Spleen (tissue), 11 donors: ENCODE results near the gene EEF2K. TPM values are rescaled to one million over a fixed set of nuclear protein-coding genes. Genes with fewer than 3 reads are reported as not detected.

Source experiments
- DNase-seq: peaks from one replicate; pipeline ENCODE4 v3.0.0-alpha.2; 2020
- H3K27ac ChIP-seq, 8 donors: fragments of 200-600 bp; sonication (generic) in 7 of 8; 1 replicate in 4 of 8; 2 replicates in 4 of 8; pipeline versions ENCODE4 v1.5.0 to v1.8.0; 2016 to 2021; ENCODE audit warnings: inconsistent platforms in 4 of 8, mild to moderate bottlenecking in 4 of 8, moderate library complexity in 1 of 8
- H3K27me3 ChIP-seq, 7 donors: fragments of 200-600 bp; sonication (generic) in 6 of 7; replicated peaks in 1 of 7; 1 replicate in 4 of 7; 2 replicates in 3 of 7; pipeline versions ENCODE4 v1.5.0 to v1.8.0; 2016 to 2021; ENCODE audit warnings: inconsistent platforms in 3 of 7, mild to moderate bottlenecking in 1 of 7
- H3K36me3 ChIP-seq, 6 donors: fragments of 200-600 bp; sonication (generic) in 5 of 6; 1 replicate in 4 of 6; 2 replicates in 2 of 6; pipeline versions ENCODE4 v1.5.0 to v1.8.0; 2016 to 2021; ENCODE audit warnings: inconsistent platforms in 2 of 6
- H3K4me1 ChIP-seq, 6 donors: fragments of 200-600 bp; sonication (generic) in 5 of 6; 1 replicate in 3 of 6; 2 replicates in 3 of 6; pipeline versions ENCODE4 v1.5.0 to v1.8.0; 2016 to 2021; ENCODE audit warnings: inconsistent platforms in 3 of 6
- H3K4me3 ChIP-seq, 8 donors: fragments of 200-600 bp; sonication (generic) in 7 of 8; 1 replicate in 4 of 8; 2 replicates in 4 of 8; pipeline versions ENCODE4 v1.5.0 to v1.8.0; 2016 to 2021; ENCODE audit warnings: inconsistent platforms in 4 of 8, mild to moderate bottlenecking in 4 of 8, moderate library complexity in 2 of 8
- H3K9me3 ChIP-seq, 8 donors: fragments of 200-600 bp; sonication (generic) in 7 of 8; 1 replicate in 4 of 8; 2 replicates in 4 of 8; pipeline versions ENCODE4 v1.5.0 to v1.8.0; 2016 to 2021; ENCODE audit warnings: inconsistent platforms in 4 of 8
- CTCF ChIP-seq, 11 experiments: fragments of 200-600 bp in 7 of 11; fragments of 450-650 bp in 4 of 11; sonication (generic) in 4 of 11; IDR thresholded peaks in 8 of 11; conservative IDR thresholded peaks in 3 of 11; 1 replicate in 7 of 11; 2 replicates in 4 of 11; pipeline versions ENCODE4 v1.4.0 to v1.8.0; 2016 to 2021; ENCODE audit warnings: antibody characterized with exemption in 11 of 11, inconsistent platforms in 4 of 11, mild to moderate bottlenecking in 1 of 11
- POLR2A ChIP-seq, 3 donors: fragments of 450-650 bp; IDR thresholded peaks; one replicate each; pipeline ENCODE4 v1.5.1; 2017; ENCODE audit warnings: antibody characterized with exemption in 3 of 3, mild to moderate bottlenecking in 1 of 3
- POLR2AphosphoS5 ChIP-seq, 3 donors: sonication (generic); formaldehyde crosslinking; IDR thresholded peaks; one replicate each; pipeline ENCODE4 v1.5.1; 2017; ENCODE audit warnings: antibody characterized with exemption in 3 of 3
- WGBS, 5 donors: extraction: QIAGEN DNeasy Blood & Tissue Kit in 3 of 5; methylation state at CpG; one replicate each; pipeline versions ENCODE4 v1.1.5 to v1.1.7; 2013 to 2018; 5-methylcytosine and 5-hydroxymethylcytosine counted together
- intact Hi-C: fragments of 100-400 bp; cut with DNase I; formaldehyde crosslinking; loops from one replicate; pipeline ENCODE4 v1.15.0; 2023; ENCODE audit warnings: low total_unique reads
- polyA plus RNA-seq, 3 donors: library from polyadenylated mRNA; stranded (reverse); fragments of 200-250 nt; gene quantifications; one replicate each; pipeline ENCODE4 v1.2.1, GENCODE V29; 2013
- total RNA-seq, 7 donors: library from RNA; depleted of rRNA in 3 of 7; stranded (reverse); fragments of >200 nt in 3 of 7; fragmentation: NEBNext Ultra II Directional in 4 of 7; extraction: Animal tissue kit (Norgen Biotek cat#: 25700) in 4 of 7; gene quantifications; one replicate each; pipeline versions ENCODE4 v1.1.0 to v1.2.1, GENCODE V29; 2016 to 2021
- donor health status: healthy with polysubstance abuse.
- donor health status: DM: no; HTN: no; CAD: no; lungs with moderate emphysema.
- donor health status: DM: no; HTN: no; CAD: no.
- donor health status: Bipolar disorder and iron deficiency.
- donor health status: healthy.
- donor health status: DM: no; HTN: no; CAD: no.
- donor health status: DM: yes; HTN: yes; CAD: no.

EEF2K gene
- total and polyA plus RNA-seq, 10 donors: 2.4 to 37.7 (median 24.4) TPM

DNA sequence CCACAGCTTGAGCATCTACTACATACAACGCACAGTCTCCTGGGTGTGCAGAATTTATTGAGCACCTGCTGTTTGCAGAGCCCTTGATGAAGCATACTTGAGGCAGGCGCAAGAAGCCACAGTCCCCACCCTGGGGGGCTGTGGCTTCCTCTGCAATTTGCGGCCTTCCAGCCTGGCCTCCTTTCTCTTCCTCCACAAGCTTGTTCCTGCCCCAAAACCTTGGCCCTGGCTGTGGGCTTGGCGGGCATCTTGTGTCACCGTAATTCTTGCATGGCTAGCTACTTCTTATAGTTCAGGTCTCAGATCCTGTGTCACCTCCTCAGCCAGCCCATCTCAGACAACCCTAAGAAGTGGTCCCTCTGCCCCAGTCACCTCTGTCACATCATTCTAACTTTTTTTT lies 47.2 kb downstream of the EEF2K start:
- WGBS, 5 donors: 85 to 94% (median 89%) methylated on average over 5 of the region's 5 CpGs
- no peak overlapping the region for H3K27ac ChIP-seq
- TF ChIP-seq POLR2AphosphoS5 (IDR thresholded peaks at IDR 0.05) (no peak), POLR2A (IDR thresholded peaks at IDR 0.05) (no peak), CTCF (IDR thresholded peaks at IDR 0.05 in 8 of 11, conservative IDR thresholded peaks at IDR 0.05 in 3 of 11) (no peak)
- H3K36me3 ChIP-seq: peaks cover 0 to 100% (median 76%) of the 10 kb centered on the region in 6 donors
- intact Hi-C loops: no loop called here
- no peak overlapping the region for H3K4me3 ChIP-seq
- peaks cover 0 to 10% (median 7%) of the 10 kb centered on the region in 8 donors for H3K9me3 ChIP-seq
- H3K4me1 ChIP-seq: no peaks in the 10 kb centered on the region
- H3K27me3 ChIP-seq: no peaks in the 10 kb centered on the region
- no peak for DNase-seq

- peaks cover 0 to 10% (median 7%) of the 10 kb centered on the region in 8 donors for H3K9me3 ChIP-seq
- peaks cover 0 to 100% (median 88%) of the 10 kb centered on the region in 6 donors for H3K36me3 ChIP-seq
- 94 to 100% (median 95%) methylated on average over 1 of the region's 1 CpG for WGBS, 5 donors
- no peak overlapping the region for H3K27ac ChIP-seq
- no peak overlapping the region for H3K4me3 ChIP-seq
- H3K27me3 ChIP-seq: no peaks in the 10 kb centered on the region
- DNase-seq: no peak
- TF ChIP-seq POLR2A (IDR thresholded peaks at IDR 0.05) (no peak), CTCF (IDR thresholded peaks at IDR 0.05 in 8 of 11, conservative IDR thresholded peaks at IDR 0.05 in 3 of 11) (no peak), POLR2AphosphoS5 (IDR thresholded peaks at IDR 0.05) (no peak)
- intact Hi-C loops: no loop called here
- H3K4me1 ChIP-seq: no peaks in the 10 kb centered on the region
Observed at GRCh38 chr16:22255335-22255734, 49.3 kb downstream of the EEF2K start.

- no peak for DNase-seq
Observed at GRCh38 chr16:22257440-22257839, 51.4 kb downstream of the EEF2K start.

DNA sequence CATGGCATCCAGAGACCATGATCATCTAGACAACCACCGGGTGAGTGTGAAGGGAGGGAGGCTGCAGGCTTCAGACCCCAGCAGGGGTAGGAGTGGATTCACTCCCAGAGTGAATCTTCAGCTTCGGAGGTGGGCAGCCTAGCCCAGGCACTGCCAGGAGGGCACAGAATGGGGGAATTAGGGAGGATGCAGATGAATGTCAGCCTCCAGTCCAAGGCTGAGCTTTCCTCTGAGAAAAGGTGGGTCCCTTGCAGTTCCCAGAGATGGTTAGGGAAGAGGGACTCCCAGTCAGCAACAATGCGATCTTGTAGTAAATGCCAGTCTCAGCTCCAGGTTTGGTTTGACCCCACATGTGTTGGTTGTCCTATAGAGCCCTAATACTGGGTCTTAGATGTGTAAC lies 54.4 kb downstream of the EEF2K start:
- WGBS, 5 donors: 89 to 97% (median 95%) methylated on average over 3 of the region's 3 CpGs
- H3K36me3 ChIP-seq: peaks cover 0 to 100% (median 70%) of the 10 kb centered on the region in 6 donors

More at GRCh38 chr16:22257440-22257839, 51.4 kb downstream of the EEF2K start:
- H3K4me3 ChIP-seq: no peak overlapping the region
- peaks cover 0 to 100% (median 80%) of the 10 kb centered on the region in 6 donors for H3K36me3 ChIP-seq
- no peak for TF ChIP-seq CTCF (IDR thresholded peaks at IDR 0.05 in 8 of 11, conservative IDR thresholded peaks at IDR 0.05 in 3 of 11)
- no peak for TF ChIP-seq POLR2AphosphoS5 (IDR thresholded peaks at IDR 0.05)
- no peak for TF ChIP-seq POLR2A (IDR thresholded peaks at IDR 0.05)
- H3K4me1 ChIP-seq: no peaks in the 10 kb centered on the region
- WGBS, 5 donors: 97 to 100% (median 97%) methylated on average over 11 to 13 of the region's 13 CpGs
- H3K9me3 ChIP-seq: peaks cover 0 to 10% (median 7%) of the 10 kb centered on the region in 8 donors
- H3K27ac ChIP-seq: no peak overlapping the region
- intact Hi-C loops: no loop called here
- H3K27me3 ChIP-seq: no peaks in the 10 kb centered on the region

More for the DNA sequence above, 54.4 kb downstream of the EEF2K start:
- Histone ChIP-seq H3K27me3 (no peaks in the 10 kb centered on the region), H3K4me3 (no peak overlapping the region), H3K27ac (no peak overlapping the region), H3K9me3 (peaks cover 0 to 2% (median 1%) of the 10 kb centered on the region in 8 donors), H3K4me1 (no peaks in the 10 kb centered on the region)
- DNase-seq: no peak
- intact Hi-C loops: no loop called here
- TF ChIP-seq POLR2A (IDR thresholded peaks at IDR 0.05) (no peak), POLR2AphosphoS5 (IDR thresholded peaks at IDR 0.05) (no peak), CTCF (IDR thresholded peaks at IDR 0.05 in 8 of 11, conservative IDR thresholded peaks at IDR 0.05 in 3 of 11) (no peak)
